Panc1 (cell line): ENCODE results near the gene CSRP3. TPM values are rescaled to one million over a fixed set of nuclear protein-coding genes. Genes with fewer than 3 reads are reported as not detected.

ENCODE experiments used
- ATAC-seq: fragments of 200-7000 bp; cut with Tn5 transposase; 2 replicates; pipeline ENCODE4 v1.9.1; 2020; ENCODE audit warnings: mild to moderate bottlenecking, moderate library complexity
- BruUV-seq: library from RNA; stranded (reverse); fragments of 400-500 nt; replicated peaks from 2 replicates; lab custom pipeline; 2021; lab: Mats Ljungman, UMichigan
- CTCF ChIA-PET: fragments of 300-600 bp; sonication (Branson Sonifier 250); formaldehyde crosslinking; loops from one replicate; lab custom pipeline; 2022; ENCODE audit warnings: antibody characterized with exemption; lab: Charles Lee
- POLR2A ChIA-PET: fragments of 300-600 bp; sonication (Branson Sonifier 250); formaldehyde crosslinking; loops from one replicate; lab custom pipeline; 2022; ENCODE audit warnings: antibody characterized with exemption; lab: Charles Lee
- DNase-seq: peaks from one replicate; pipeline ENCODE4 v3.0.0-alpha.2; 2010; ENCODE audit warnings: low read depth, low spot score
- H3K27ac ChIP-seq: 2 replicates; pipeline ENCODE4 v1.5.1; 2011; ENCODE audit warnings: mild to moderate bottlenecking, low read length, inconsistent platforms
- H3K27me3 ChIP-seq: fragments of 200-500 bp; sonication (Bioruptor generic); 2 replicates; pipeline ENCODE4 v1.6.0; 2014; ENCODE audit warnings: low read length, inconsistent platforms; ENCODE audit not compliant: control insufficient read depth, insufficient read depth
- H3K36me3 ChIP-seq: fragments of 200-500 bp; sonication (Bioruptor generic); 2 replicates; pipeline ENCODE4 v1.5.1; 2014; ENCODE audit warnings: inconsistent platforms, mild to moderate bottlenecking, low read length, moderate library complexity; ENCODE audit not compliant: control insufficient read depth, insufficient read depth
- H3K4me1 ChIP-seq: 2 replicates; pipeline ENCODE4 v1.5.1; 2011; ENCODE audit warnings: inconsistent platforms, mild to moderate bottlenecking, low read length, moderate library complexity; ENCODE audit not compliant: control insufficient read depth, insufficient read depth
- H3K4me3 ChIP-seq, 2 experiments: 2 replicates each; pipeline ENCODE4 v1.5.1; 2011 to 2012; ENCODE audit warnings: low read depth in 2 of 2, low read length in 2 of 2, mild to moderate bottlenecking in 2 of 2, inconsistent platforms in 1 of 2, moderate library complexity in 1 of 2
- H3K9me3 ChIP-seq: fragments of 200-500 bp; sonication (Bioruptor generic); 2 replicates; pipeline ENCODE4 v1.5.1; 2014; ENCODE audit warnings: low read depth, mild to moderate bottlenecking, inconsistent platforms, low read length, moderate library complexity; ENCODE audit not compliant: control insufficient read depth, insufficient read depth
- POLR2AphosphoS5 ChIP-seq: IDR thresholded peaks from 2 replicates; pipeline ENCODE4 v1.6.1; 2012; ENCODE audit warnings: mild to moderate bottlenecking, low read depth, low read length, moderate library complexity
- SIN3A ChIP-seq: IDR thresholded peaks from 2 replicates; pipeline ENCODE4 v1.6.1; 2012; ENCODE audit warnings: low read depth, mild to moderate bottlenecking, low read length, moderate library complexity, borderline replicate concordance; ENCODE audit not compliant: insufficient read depth
- TCF7L2 ChIP-seq: IDR thresholded peaks from 2 replicates; pipeline ENCODE4 v1.6.1; 2011; ENCODE audit warnings: mild to moderate bottlenecking, low read depth, low read length, inconsistent platforms
- in situ Hi-C: cut with HindIII; loops from 2 replicates; pipeline ENCODE4 v1.10.0; 2016; ENCODE audit warnings: low sequenced_read_pairs, low pct_unique_long_range_greater_than_20kb
- intact Hi-C: fragments of 100-400 bp; cut with micrococcal nuclease; formaldehyde crosslinking; loops from one replicate; pipeline ENCODE4 v1.10.0; 2022; ENCODE audit not compliant: unreplicated experiment
- total RNA-seq: library from RNA; stranded (reverse); gene quantifications from one replicate; pipeline ENCODE4 v1.2.1, GENCODE V29; 2021; ENCODE audit not compliant: unreplicated experiment
- TF ChIP-seq, protein P1 (sequence below), 2 experiments: IDR thresholded peaks; 2 replicates each; pipeline ENCODE4 v1.6.1; 2011 to 2012; ENCODE audit warnings: low read depth in 2 of 2, control low read depth in 1 of 2, low read length in 1 of 2, mild to moderate bottlenecking in 1 of 2, moderate library complexity in 1 of 2; ENCODE audit not compliant: insufficient read depth in 1 of 2
- TF ChIP-seq, protein P2 (sequence below): fragments of 450-650 bp; IDR thresholded peaks from 2 replicates; pipeline ENCODE4 v1.5.1; 2017; ENCODE audit warnings: mild to moderate bottlenecking

CSRP3 gene
- total RNA-seq, 1 experiment from 2014 or later = not detected

DNA sequence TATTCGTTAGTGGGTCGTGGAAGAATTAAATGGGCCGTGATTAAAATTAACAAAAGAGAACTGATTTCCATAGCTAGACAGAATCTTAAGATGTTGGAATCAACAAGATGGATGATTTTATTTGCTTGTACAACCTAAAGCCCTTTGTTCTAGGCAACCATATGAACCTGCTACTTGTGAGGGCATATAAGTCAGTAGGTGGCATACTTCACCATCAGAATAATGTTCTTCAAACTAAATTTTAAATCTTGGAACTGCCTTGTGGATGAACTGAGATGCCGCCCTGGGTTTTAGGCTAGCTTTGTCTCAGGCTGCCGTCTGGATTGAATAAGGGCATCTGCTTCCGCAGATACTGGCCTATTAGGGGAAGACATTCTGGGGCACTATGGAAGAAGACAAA, 40.9 kb downstream of the CSRP3 start:
- in situ Hi-C loops = no loop called here
- Histone ChIP-seq H3K9me3 (no peaks in the 10 kb centered on the region), H3K27me3 (no peaks in the 10 kb centered on the region), H3K4me1 (no peaks in the 10 kb centered on the region), H3K4me3 (no peak overlapping the region), H3K36me3 (peaks cover 9% of the 10 kb centered on the region; the same call in 1 of the 2 replicates), H3K27ac (no peak overlapping the region)
- CTCF ChIA-PET = no interaction called here
- DNase-seq (no peak), ATAC-seq (no peak)
- intact Hi-C loops = no loop called here
- no TSS peak for BruUV-seq
- POLR2A ChIA-PET = no interaction called here
- TF ChIP-seq, protein P1, sequence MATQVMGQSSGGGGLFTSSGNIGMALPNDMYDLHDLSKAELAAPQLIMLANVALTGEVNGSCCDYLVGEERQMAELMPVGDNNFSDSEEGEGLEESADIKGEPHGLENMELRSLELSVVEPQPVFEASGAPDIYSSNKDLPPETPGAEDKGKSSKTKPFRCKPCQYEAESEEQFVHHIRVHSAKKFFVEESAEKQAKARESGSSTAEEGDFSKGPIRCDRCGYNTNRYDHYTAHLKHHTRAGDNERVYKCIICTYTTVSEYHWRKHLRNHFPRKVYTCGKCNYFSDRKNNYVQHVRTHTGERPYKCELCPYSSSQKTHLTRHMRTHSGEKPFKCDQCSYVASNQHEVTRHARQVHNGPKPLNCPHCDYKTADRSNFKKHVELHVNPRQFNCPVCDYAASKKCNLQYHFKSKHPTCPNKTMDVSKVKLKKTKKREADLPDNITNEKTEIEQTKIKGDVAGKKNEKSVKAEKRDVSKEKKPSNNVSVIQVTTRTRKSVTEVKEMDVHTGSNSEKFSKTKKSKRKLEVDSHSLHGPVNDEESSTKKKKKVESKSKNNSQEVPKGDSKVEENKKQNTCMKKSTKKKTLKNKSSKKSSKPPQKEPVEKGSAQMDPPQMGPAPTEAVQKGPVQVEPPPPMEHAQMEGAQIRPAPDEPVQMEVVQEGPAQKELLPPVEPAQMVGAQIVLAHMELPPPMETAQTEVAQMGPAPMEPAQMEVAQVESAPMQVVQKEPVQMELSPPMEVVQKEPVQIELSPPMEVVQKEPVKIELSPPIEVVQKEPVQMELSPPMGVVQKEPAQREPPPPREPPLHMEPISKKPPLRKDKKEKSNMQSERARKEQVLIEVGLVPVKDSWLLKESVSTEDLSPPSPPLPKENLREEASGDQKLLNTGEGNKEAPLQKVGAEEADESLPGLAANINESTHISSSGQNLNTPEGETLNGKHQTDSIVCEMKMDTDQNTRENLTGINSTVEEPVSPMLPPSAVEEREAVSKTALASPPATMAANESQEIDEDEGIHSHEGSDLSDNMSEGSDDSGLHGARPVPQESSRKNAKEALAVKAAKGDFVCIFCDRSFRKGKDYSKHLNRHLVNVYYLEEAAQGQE (IDR thresholded peaks at IDR 0.05; ENCODE audit: insufficient read depth in 1 of 2, low read depth in 2 of 2, low read length in 1 of 2) = no peak
- TF ChIP-seq SIN3A (no peak), TCF7L2 (no peak), POLR2AphosphoS5 (no peak)
- TF ChIP-seq, protein P2, sequence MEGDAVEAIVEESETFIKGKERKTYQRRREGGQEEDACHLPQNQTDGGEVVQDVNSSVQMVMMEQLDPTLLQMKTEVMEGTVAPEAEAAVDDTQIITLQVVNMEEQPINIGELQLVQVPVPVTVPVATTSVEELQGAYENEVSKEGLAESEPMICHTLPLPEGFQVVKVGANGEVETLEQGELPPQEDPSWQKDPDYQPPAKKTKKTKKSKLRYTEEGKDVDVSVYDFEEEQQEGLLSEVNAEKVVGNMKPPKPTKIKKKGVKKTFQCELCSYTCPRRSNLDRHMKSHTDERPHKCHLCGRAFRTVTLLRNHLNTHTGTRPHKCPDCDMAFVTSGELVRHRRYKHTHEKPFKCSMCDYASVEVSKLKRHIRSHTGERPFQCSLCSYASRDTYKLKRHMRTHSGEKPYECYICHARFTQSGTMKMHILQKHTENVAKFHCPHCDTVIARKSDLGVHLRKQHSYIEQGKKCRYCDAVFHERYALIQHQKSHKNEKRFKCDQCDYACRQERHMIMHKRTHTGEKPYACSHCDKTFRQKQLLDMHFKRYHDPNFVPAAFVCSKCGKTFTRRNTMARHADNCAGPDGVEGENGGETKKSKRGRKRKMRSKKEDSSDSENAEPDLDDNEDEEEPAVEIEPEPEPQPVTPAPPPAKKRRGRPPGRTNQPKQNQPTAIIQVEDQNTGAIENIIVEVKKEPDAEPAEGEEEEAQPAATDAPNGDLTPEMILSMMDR = peak; percentile 15; the same call in 1 of the 2 replicates

DNA sequence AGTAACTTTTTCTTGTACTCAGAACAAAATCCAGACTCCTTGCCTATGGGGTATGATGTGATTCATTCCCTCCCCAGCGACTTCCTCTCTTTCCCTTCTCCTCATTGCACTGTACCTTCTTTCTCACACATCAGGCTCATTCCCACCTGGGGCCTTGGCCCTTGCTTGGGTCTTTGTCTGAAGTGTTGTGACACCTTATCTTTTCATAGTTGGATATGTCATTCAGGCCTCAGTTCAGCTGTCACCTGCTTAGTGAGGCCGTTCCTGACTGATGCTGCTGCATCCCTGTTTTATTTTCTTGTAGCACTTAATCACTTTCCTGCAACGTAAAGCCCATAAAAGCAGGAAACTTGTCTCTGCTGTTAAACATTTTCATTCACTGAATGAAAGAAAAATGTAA, 44.9 kb downstream of the CSRP3 start:
- intact Hi-C loops = no loop called here
- Histone ChIP-seq H3K27me3 (no peaks in the 10 kb centered on the region), H3K36me3 (peaks cover 13% of the 10 kb centered on the region; the same call in 1 of the 2 replicates), H3K27ac (no peak overlapping the region), H3K4me1 (no peaks in the 10 kb centered on the region), H3K9me3 (no peaks in the 10 kb centered on the region), H3K4me3 (no peak overlapping the region)
- TF ChIP-seq, protein P1 (IDR thresholded peaks at IDR 0.05; ENCODE audit: insufficient read depth in 1 of 2, low read depth in 2 of 2, low read length in 1 of 2) = no peak
- no peak for TF ChIP-seq SIN3A
- TF ChIP-seq, protein P2 = no peak
- no peak for TF ChIP-seq POLR2AphosphoS5
- no peak for TF ChIP-seq TCF7L2
- BruUV-seq = no TSS peak
- CTCF ChIA-PET = no interaction called here
- POLR2A ChIA-PET = no interaction called here
- no peak for DNase-seq
- ATAC-seq = no peak
- in situ Hi-C loops = no loop called here
